ENCODE data around the gene NDUFV2.
"Not testable (repeated sequence)": the region's sequence is repeated elsewhere in the genome, so short reads cannot be mapped to it uniquely, and the experiment has no call there.

Gene NDUFV2

DNA sequence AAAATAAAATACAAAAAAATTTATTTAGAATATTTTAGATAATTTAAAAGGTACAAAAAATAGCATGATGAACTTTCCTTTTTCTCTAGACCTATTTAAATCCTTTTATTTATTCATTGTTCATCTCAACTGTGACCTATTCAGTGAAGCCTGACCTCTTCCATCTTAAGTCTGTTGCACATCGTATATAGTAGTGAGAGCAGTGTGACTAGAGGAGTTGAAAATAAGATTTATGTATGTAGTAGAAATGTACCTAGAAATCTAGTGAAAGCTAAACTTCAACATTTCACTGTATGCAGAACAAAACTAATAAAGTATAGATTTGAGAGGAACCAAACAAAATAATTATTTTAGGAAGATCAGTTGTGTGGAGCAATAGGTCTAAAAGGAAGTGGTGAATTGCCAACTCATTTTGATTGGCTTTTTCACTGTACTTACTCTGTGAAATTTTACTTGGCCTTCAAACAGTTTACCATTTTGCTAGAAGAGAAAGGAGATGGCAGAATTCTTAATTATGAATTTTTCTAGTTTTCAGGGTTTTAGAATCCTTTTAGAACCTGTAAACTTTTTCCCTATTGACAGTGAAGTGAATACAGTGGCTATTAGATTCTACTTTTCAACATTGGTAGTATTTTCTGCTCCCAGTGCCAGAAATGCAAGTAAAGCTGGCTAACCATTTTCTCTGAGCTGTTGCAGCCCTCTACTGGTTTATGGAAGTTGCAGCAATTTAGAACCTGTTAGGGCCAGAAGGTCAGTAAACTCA lies 45.1 kb downstream of the NDUFV2 start:
- Histone ChIP-seq H3K27ac (ENCODE audit: insufficient read depth, low read depth, low read length, poor library complexity, severe bottlenecking) (no peak overlapping the region), H3K4me1 (ENCODE audit: control insufficient read depth, insufficient read depth, low read length) (no peaks in the 10 kb centered on the region), H3K9me3 (ENCODE audit: control insufficient read depth, low read length) (no peaks in the 10 kb centered on the region), H3K4me3 (ENCODE audit: insufficient read depth, low read depth, low read length) (no peak overlapping the region), H3K27me3 (ENCODE audit: control insufficient read depth, insufficient read depth, low read length, poor library complexity, severe bottlenecking) (no peaks in the 10 kb centered on the region), H3K36me3 (ENCODE audit: control insufficient read depth, insufficient read depth, low read length) (no peaks in the 10 kb centered on the region)
- WGBS, 2 experiments: 33% methylated on average over 1 of the region's 1 CpG; no CpG with 5 or more reads in 1 of the 2 experiments

DNA sequence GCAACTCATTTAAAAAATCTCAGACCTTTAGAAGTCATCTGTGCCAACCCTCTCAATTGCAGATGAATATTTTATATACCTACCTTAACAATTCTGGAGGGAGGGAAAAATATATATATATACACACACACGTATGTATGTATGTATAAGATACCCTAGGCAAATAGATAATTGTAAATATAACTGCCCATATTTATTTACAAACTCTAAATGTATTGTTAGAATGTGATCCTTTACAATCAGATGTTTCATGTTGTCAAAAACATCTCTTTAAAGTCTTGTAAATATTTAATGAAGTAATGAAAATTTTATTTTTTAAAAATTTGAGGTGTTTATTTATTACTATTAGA lies 45.7 kb downstream of the NDUFV2 start:
- H3K36me3 ChIP-seq (ENCODE audit: control insufficient read depth, insufficient read depth, low read length): no peaks in the 10 kb centered on the region
- no peaks in the 10 kb centered on the region for H3K9me3 ChIP-seq (ENCODE audit: control insufficient read depth, low read length)
- H3K27me3 ChIP-seq (ENCODE audit: control insufficient read depth, insufficient read depth, low read length, poor library complexity, severe bottlenecking): no peaks in the 10 kb centered on the region
- no peak overlapping the region for H3K27ac ChIP-seq (ENCODE audit: insufficient read depth, low read depth, low read length, poor library complexity, severe bottlenecking)
- no CpG with 5 or more reads among the region's 1 CpG for WGBS, 2 experiments
- no peak overlapping the region for H3K4me3 ChIP-seq (ENCODE audit: insufficient read depth, low read depth, low read length)
- no peaks in the 10 kb centered on the region for H3K4me1 ChIP-seq (ENCODE audit: control insufficient read depth, insufficient read depth, low read length)

- Histone ChIP-seq H3K4me1 (ENCODE audit: control insufficient read depth, insufficient read depth, low read length) (no peaks in the 10 kb centered on the region), H3K4me3 (ENCODE audit: insufficient read depth, low read depth, low read length) (no peak overlapping the region), H3K27ac (ENCODE audit: insufficient read depth, low read depth, low read length, poor library complexity, severe bottlenecking) (no peak overlapping the region), H3K36me3 (ENCODE audit: control insufficient read depth, insufficient read depth, low read length) (no peaks in the 10 kb centered on the region), H3K27me3 (ENCODE audit: control insufficient read depth, insufficient read depth, low read length, poor library complexity, severe bottlenecking) (no peaks in the 10 kb centered on the region), H3K9me3 (ENCODE audit: control insufficient read depth, low read length) (no peaks in the 10 kb centered on the region)
- WGBS, 2 experiments: 92 to 94% methylated on average over 2 to 5 of the region's 5 CpGs
These were observed 47.6 kb downstream of the NDUFV2 start for GRCh38 chr18:9150121-9150520.

GRCh38 chr18:9153256-9153655 lies 50.8 kb downstream of the NDUFV2 start:
- Histone ChIP-seq H3K36me3 (ENCODE audit: control insufficient read depth, insufficient read depth, low read length) (no peaks in the 10 kb centered on the region), H3K27me3 (ENCODE audit: control insufficient read depth, insufficient read depth, low read length, poor library complexity, severe bottlenecking) (no peaks in the 10 kb centered on the region), H3K9me3 (ENCODE audit: control insufficient read depth, low read length) (no peaks in the 10 kb centered on the region), H3K4me3 (ENCODE audit: insufficient read depth, low read depth, low read length) (no peak overlapping the region), H3K4me1 (ENCODE audit: control insufficient read depth, insufficient read depth, low read length) (no peaks in the 10 kb centered on the region), H3K27ac (ENCODE audit: insufficient read depth, low read depth, low read length, poor library complexity, severe bottlenecking) (no peak overlapping the region)
- WGBS, 2 experiments: 100% methylated on average over 1 of the region's 1 CpG; no CpG with 5 or more reads in 1 of the 2 experiments

DNA sequence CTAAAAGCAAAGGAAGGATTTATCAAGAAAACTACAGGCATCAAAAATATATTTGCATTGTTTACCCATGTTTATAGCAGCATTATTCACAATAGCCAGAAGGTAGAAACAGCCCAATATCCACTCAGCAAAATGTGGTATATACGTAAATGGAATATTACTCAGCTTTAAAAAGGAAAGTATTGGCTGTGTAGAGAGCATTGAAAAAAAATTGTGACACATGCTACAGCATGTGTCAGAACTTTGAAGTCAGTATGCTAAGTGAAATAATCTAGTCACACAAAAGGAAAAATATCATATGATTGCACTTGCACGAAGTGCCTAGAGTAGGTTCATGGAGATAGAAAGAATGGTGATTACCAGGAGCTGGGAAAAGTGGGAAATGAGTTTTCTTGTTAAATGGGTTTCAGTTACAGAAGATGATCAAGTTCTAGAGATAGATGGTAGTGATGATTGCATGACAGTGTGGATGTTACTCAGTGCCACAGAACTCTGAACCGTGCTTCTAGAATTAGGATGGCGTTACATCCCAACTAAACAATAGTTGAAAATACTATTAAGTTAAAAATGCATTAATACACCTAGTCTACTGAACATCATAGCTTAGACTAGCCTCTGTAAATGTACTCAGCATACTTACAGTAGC lies 54.2 kb downstream of the NDUFV2 start:
- 90 to 97% methylated on average over 2 to 4 of the region's 4 CpGs for WGBS, 2 experiments
- H3K9me3 ChIP-seq (ENCODE audit: control insufficient read depth, low read length): no peaks in the 10 kb centered on the region
- no peak overlapping the region for H3K27ac ChIP-seq (ENCODE audit: insufficient read depth, low read depth, low read length, poor library complexity, severe bottlenecking)
- H3K4me3 ChIP-seq (ENCODE audit: insufficient read depth, low read depth, low read length): no peak overlapping the region
- H3K36me3 ChIP-seq (ENCODE audit: control insufficient read depth, insufficient read depth, low read length): no peaks in the 10 kb centered on the region
- H3K4me1 ChIP-seq (ENCODE audit: control insufficient read depth, insufficient read depth, low read length): no peaks in the 10 kb centered on the region
- H3K27me3 ChIP-seq (ENCODE audit: control insufficient read depth, insufficient read depth, low read length, poor library complexity, severe bottlenecking): no peaks in the 10 kb centered on the region

DNA sequence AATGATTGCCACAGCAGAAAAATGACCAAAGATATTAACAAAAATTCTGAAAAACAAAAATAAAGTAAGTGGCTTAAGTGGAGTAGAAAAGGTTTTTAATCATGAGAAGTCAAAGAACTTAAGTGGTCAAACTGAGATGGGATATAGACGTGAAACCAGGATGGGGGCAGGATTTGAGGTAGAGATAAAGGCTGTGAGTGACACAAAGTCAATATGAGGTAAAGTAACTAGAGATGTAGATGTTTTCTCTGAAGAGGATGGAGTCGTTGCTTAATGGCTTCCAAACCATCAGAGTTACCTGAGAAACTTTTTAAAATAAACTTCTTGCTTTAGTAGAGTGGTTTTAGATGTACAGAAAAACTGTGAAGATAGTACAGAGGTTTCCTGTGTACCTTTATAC lies 55.3 kb downstream of the NDUFV2 start:
- H3K4me1 ChIP-seq (ENCODE audit: control insufficient read depth, insufficient read depth, low read length): no peaks in the 10 kb centered on the region
- 82 to 88% methylated on average over 2 of the region's 2 CpGs for WGBS, 2 experiments
- no peaks in the 10 kb centered on the region for H3K36me3 ChIP-seq (ENCODE audit: control insufficient read depth, insufficient read depth, low read length)
- H3K4me3 ChIP-seq (ENCODE audit: insufficient read depth, low read depth, low read length): no peak overlapping the region
- no peak overlapping the region for H3K27ac ChIP-seq (ENCODE audit: insufficient read depth, low read depth, low read length, poor library complexity, severe bottlenecking)
- H3K9me3 ChIP-seq (ENCODE audit: control insufficient read depth, low read length): peaks cover 2% of the 10 kb centered on the region
- H3K27me3 ChIP-seq (ENCODE audit: control insufficient read depth, insufficient read depth, low read length, poor library complexity, severe bottlenecking): no peaks in the 10 kb centered on the region

- 91 to 92% methylated on average over 4 of the region's 4 CpGs for WGBS, 2 experiments
- Histone ChIP-seq H3K36me3 (ENCODE audit: control insufficient read depth, insufficient read depth, low read length) (no peaks in the 10 kb centered on the region), H3K4me3 (ENCODE audit: insufficient read depth, low read depth, low read length) (no peak overlapping the region), H3K27me3 (ENCODE audit: control insufficient read depth, insufficient read depth, low read length, poor library complexity, severe bottlenecking) (no peaks in the 10 kb centered on the region), H3K9me3 (ENCODE audit: control insufficient read depth, low read length) (peaks cover 2% of the 10 kb centered on the region), H3K27ac (ENCODE audit: insufficient read depth, low read depth, low read length, poor library complexity, severe bottlenecking) (no peak overlapping the region), H3K4me1 (ENCODE audit: control insufficient read depth, insufficient read depth, low read length) (no peaks in the 10 kb centered on the region)
These were observed 57.5 kb downstream of the NDUFV2 start for GRCh38 chr18:9160014-9160413.

DNA sequence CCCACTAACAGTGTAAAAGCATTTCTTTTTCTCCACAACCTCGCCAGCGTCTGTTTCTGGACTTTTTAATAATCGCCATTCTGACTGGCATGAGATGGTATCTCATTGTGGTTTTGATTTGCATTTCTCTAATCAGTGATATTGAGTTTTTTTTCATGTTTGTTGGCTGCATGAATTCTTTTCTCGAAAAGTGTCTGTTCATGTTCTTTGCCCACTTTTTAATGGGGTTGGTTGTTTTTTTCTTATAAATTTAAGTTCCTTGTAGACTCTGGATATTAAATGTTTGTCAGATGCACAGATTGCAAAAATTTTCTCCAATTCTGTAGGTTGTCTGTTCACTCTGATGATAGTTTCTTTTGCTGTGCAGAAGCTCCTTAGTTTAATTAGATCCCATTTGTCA lies 60.2 kb downstream of the NDUFV2 start:
- not testable (repeated sequence) for H3K9me3 ChIP-seq (ENCODE audit: control insufficient read depth, low read length); H3K4me3 ChIP-seq (ENCODE audit: insufficient read depth, low read depth, low read length); H3K27ac ChIP-seq (ENCODE audit: insufficient read depth, low read depth, low read length, poor library complexity, severe bottlenecking); H3K4me1 ChIP-seq (ENCODE audit: control insufficient read depth, insufficient read depth, low read length); H3K27me3 ChIP-seq (ENCODE audit: control insufficient read depth, insufficient read depth, low read length, poor library complexity, severe bottlenecking); H3K36me3 ChIP-seq (ENCODE audit: control insufficient read depth, insufficient read depth, low read length)
- WGBS, 2 experiments: 98 to 99% methylated on average over 4 of the region's 4 CpGs

GRCh38 chr18:9164149-9164548 lies 61.6 kb downstream of the NDUFV2 start:
- not testable (repeated sequence) for H3K27me3 ChIP-seq (ENCODE audit: control insufficient read depth, insufficient read depth, low read length, poor library complexity, severe bottlenecking); H3K36me3 ChIP-seq (ENCODE audit: control insufficient read depth, insufficient read depth, low read length); H3K4me1 ChIP-seq (ENCODE audit: control insufficient read depth, insufficient read depth, low read length); H3K9me3 ChIP-seq (ENCODE audit: control insufficient read depth, low read length); H3K4me3 ChIP-seq (ENCODE audit: insufficient read depth, low read depth, low read length); H3K27ac ChIP-seq (ENCODE audit: insufficient read depth, low read depth, low read length, poor library complexity, severe bottlenecking)

GRCh38 chr18:9165883-9166282 lies 63.4 kb downstream of the NDUFV2 start:
- not testable (repeated sequence) for H3K36me3 ChIP-seq (ENCODE audit: control insufficient read depth, insufficient read depth, low read length); H3K27ac ChIP-seq (ENCODE audit: insufficient read depth, low read depth, low read length, poor library complexity, severe bottlenecking); H3K27me3 ChIP-seq (ENCODE audit: control insufficient read depth, insufficient read depth, low read length, poor library complexity, severe bottlenecking); H3K9me3 ChIP-seq (ENCODE audit: control insufficient read depth, low read length); H3K4me3 ChIP-seq (ENCODE audit: insufficient read depth, low read depth, low read length); H3K4me1 ChIP-seq (ENCODE audit: control insufficient read depth, insufficient read depth, low read length)
- 100% methylated on average over 2 of the region's 3 CpGs; no CpG with 5 or more reads in 1 of the 2 experiments for WGBS, 2 experiments

Measured in ectodermal cell (in vitro differentiated cells).